CD14-positive monocyte (primary cell): ENCODE results near the gene MAPK8IP2. TPM values are rescaled to one million over a fixed set of nuclear protein-coding genes. Genes with fewer than 3 reads are reported as not detected.
"Not testable (repeated sequence)": the region's sequence is repeated elsewhere in the genome, so short reads cannot be mapped to it uniquely, and the experiment has no call there.

Experiments used
- DNase-seq, 3 donors: peaks; one replicate each; pipeline ENCODE4 v3.0.0-alpha.2; 2011 to 2022
- H2AFZ ChIP-seq: 2 replicates; pipeline ENCODE4 v1.6.0; 2012; ENCODE audit warnings: mild to moderate bottlenecking, low read depth, low read length, inconsistent platforms; ENCODE audit not compliant: insufficient read depth, poor library complexity, severe bottlenecking
- H3K27ac ChIP-seq, 2 donors: 1 replicate in 1 of 2; 2 replicates in 1 of 2; pipeline ENCODE4 v1.5.1; 2012 to 2013; ENCODE audit warnings: low read length in 2 of 2, control low read depth in 1 of 2, inconsistent platforms in 1 of 2, low read depth in 1 of 2, mild to moderate bottlenecking in 1 of 2
- H3K27me3 ChIP-seq, 2 donors: one replicate each; pipeline versions ENCODE4 v1.6.0 to v1.6.1; 2011 to 2013; ENCODE audit warnings: low read length in 2 of 2; ENCODE audit not compliant: control insufficient read depth in 2 of 2, insufficient read depth in 2 of 2
- H3K36me3 ChIP-seq, 2 donors: replicated peaks in 1 of 2; 1 replicate in 1 of 2; 2 replicates in 1 of 2; pipeline versions ENCODE4 v1.5.1 to v1.6.1; 2012 to 2013; ENCODE audit warnings: low read length in 2 of 2, control low read depth in 1 of 2, inconsistent platforms in 1 of 2, mild to moderate bottlenecking in 1 of 2; ENCODE audit not compliant: insufficient read depth in 2 of 2, control insufficient read depth in 1 of 2
- H3K4me1 ChIP-seq, 2 donors: 1 replicate in 1 of 2; 2 replicates in 1 of 2; pipeline versions ENCODE4 v1.5.1 to v1.6.1; 2012 to 2013; ENCODE audit warnings: low read length in 2 of 2, control low read depth in 1 of 2, inconsistent platforms in 1 of 2, mild to moderate bottlenecking in 1 of 2, moderate library complexity in 1 of 2; ENCODE audit not compliant: insufficient read depth in 2 of 2, control insufficient read depth in 1 of 2
- H3K4me2 ChIP-seq: replicated peaks from 2 replicates; pipeline ENCODE3; 2012; ENCODE audit warnings: low read length, moderate library complexity, mild to moderate bottlenecking; ENCODE audit not compliant: poor library complexity, severe bottlenecking; ENCODE audit errors: extremely low read depth
- H3K4me3 ChIP-seq, 3 experiments: fragments of 200-600 bp in 1 of 3; sonication (generic) in 1 of 3; replicated peaks in 1 of 3; 1 replicate in 2 of 3; 2 replicates in 1 of 3; pipeline ENCODE4 v1.5.1; 2011 to 2013; ENCODE audit warnings: low read length in 3 of 3, mild to moderate bottlenecking in 3 of 3, control low read depth in 2 of 3, low read depth in 2 of 3, inconsistent platforms in 1 of 3, moderate library complexity in 1 of 3
- H3K79me2 ChIP-seq: 2 replicates; pipeline ENCODE4 v1.6.0; 2012; ENCODE audit warnings: mild to moderate bottlenecking, control low read depth, inconsistent platforms, low read length, moderate library complexity; ENCODE audit not compliant: insufficient read depth
- H3K9ac ChIP-seq: 2 replicates; pipeline ENCODE4 v1.6.0; 2017; ENCODE audit warnings: low read length, mild to moderate bottlenecking; ENCODE audit not compliant: insufficient read depth, poor library complexity, severe bottlenecking
- H3K9me3 ChIP-seq, 2 donors: replicated peaks in 1 of 2; 1 replicate in 1 of 2; 2 replicates in 1 of 2; pipeline versions ENCODE4 v1.5.1 to v1.6.1; 2012 to 2013; ENCODE audit warnings: low read length in 2 of 2, control low read depth in 1 of 2; ENCODE audit not compliant: control insufficient read depth in 1 of 2, insufficient read depth in 1 of 2
- H4K20me1 ChIP-seq: 2 replicates; pipeline ENCODE4 v1.6.0; 2012; ENCODE audit warnings: mild to moderate bottlenecking, low read length, control low read depth, moderate library complexity; ENCODE audit not compliant: insufficient read depth
- H3K27ac Mint-ChIP-seq, 7 donors: one replicate each; pipeline ENCODE4 v1.8.0; 2020; ENCODE audit warnings: mild to moderate bottlenecking in 7 of 7, mixed read lengths in 7 of 7, moderate library complexity in 6 of 7, inconsistent platforms in 2 of 7
- H3K27me3 Mint-ChIP-seq, 3 donors: one replicate each; pipeline ENCODE4 v1.8.0; 2021 to 2022; ENCODE audit warnings: low read depth in 3 of 3, mild to moderate bottlenecking in 3 of 3, mixed read lengths in 3 of 3, moderate library complexity in 3 of 3, inconsistent platforms in 1 of 3
- H3K36me3 Mint-ChIP-seq, 2 donors: one replicate each; pipeline ENCODE4 v1.8.0; 2020; ENCODE audit warnings: mixed read lengths in 2 of 2, inconsistent platforms in 1 of 2, mild to moderate bottlenecking in 1 of 2
- H3K4me1 Mint-ChIP-seq: one replicate; pipeline ENCODE4 v1.8.0; 2020; ENCODE audit warnings: mild to moderate bottlenecking, mixed read lengths
- H3K4me3 Mint-ChIP-seq, 2 donors: one replicate each; pipeline ENCODE4 v1.8.0; 2020; ENCODE audit warnings: mild to moderate bottlenecking in 2 of 2, mixed read lengths in 2 of 2, moderate library complexity in 1 of 2
- H3K9me3 Mint-ChIP-seq, 7 donors: one replicate each; pipeline ENCODE4 v1.8.0; 2020 to 2022; ENCODE audit warnings: mixed read lengths in 7 of 7, mild to moderate bottlenecking in 6 of 7, moderate library complexity in 6 of 7, inconsistent platforms in 2 of 7
- CTCF ChIP-seq: fragments of 200-600 bp; IDR thresholded peaks from one replicate; pipeline ENCODE4 v1.8.0; 2022; ENCODE audit warnings: antibody characterized with exemption, mild to moderate bottlenecking
- WGBS: methylation state at CpG from one replicate; pipeline ENCODE4 v1.1.5; 2013; ENCODE audit warnings: missing lambda C conversion rate; ENCODE audit not compliant: insufficient coverage; 5-methylcytosine and 5-hydroxymethylcytosine counted together
- intact Hi-C, 2 donors: fragments of 100-400 bp; cut with micrococcal nuclease; formaldehyde crosslinking; loops; one replicate each; pipeline versions ENCODE4 v1.15.0 to v1.15.1; 2023
- polyA plus RNA-seq, 3 donors: library from polyadenylated mRNA; depleted of rRNA in 1 of 3; unstranded in 2 of 3; stranded (reverse) in 1 of 3; fragments of 300-500 nt in 2 of 3; fragments of >200 nt in 1 of 3; fragmentation: Illumina TruSeq in 2 of 3; gene quantifications; 1 replicate in 2 of 3; 2 replicates in 1 of 3; pipeline ENCODE4 v1.2.3, GENCODE V29; 2012 to 2021

MAPK8IP2 gene
- polyA plus RNA-seq, 3 donors = 0.17 TPM; not detected in 2

GRCh38 chr22:50612528-50613221, 12.1 kb downstream of the MAPK8IP2 start:
- Histone ChIP-seq H3K27ac (no peak overlapping the region), H3K4me2 (no peak overlapping the region), H3K4me1 (no peaks in the 10 kb centered on the region), H4K20me1 (no peaks in the 10 kb centered on the region), H3K4me3 (no peak overlapping the region), H3K9me3 (no peaks in the 10 kb centered on the region), H3K27me3 (peaks cover 0 to 8% of the 10 kb centered on the region in 2 donors), H2AFZ (no peak overlapping the region), H3K79me2 (no peaks in the 10 kb centered on the region), H3K36me3 (no peaks in the 10 kb centered on the region), H3K9ac (no peak overlapping the region)
- H3K4me1 Mint-ChIP-seq = peaks cover 8% of the 10 kb centered on the region
- peak overlapping the region in 2 of 7 donors; percentile 1 to 59 for H3K27ac Mint-ChIP-seq
- no peaks in the 10 kb centered on the region for H3K36me3 Mint-ChIP-seq
- intact Hi-C loops = no loop called here
- peaks cover 0 to 4% (median 0%) of the 10 kb centered on the region in 7 donors for H3K9me3 Mint-ChIP-seq
- 44% methylated on average over 14 of the region's 31 CpGs for WGBS
- no peak for DNase-seq
- peak overlapping the region in 1 of 2 donors; percentile 48 for H3K4me3 Mint-ChIP-seq
- peaks cover 27 to 47% (median 31%) of the 10 kb centered on the region in 3 donors for H3K27me3 Mint-ChIP-seq
- no peak for TF ChIP-seq CTCF

- DNase-seq = no peak
- Histone ChIP-seq H3K27me3 (peaks cover 0 to 7% of the 10 kb centered on the region in 2 donors), H2AFZ (no peak overlapping the region), H3K79me2 (no peaks in the 10 kb centered on the region), H3K4me3 (no peak overlapping the region), H3K27ac (no peak overlapping the region), H3K36me3 (no peaks in the 10 kb centered on the region), H3K4me1 (no peaks in the 10 kb centered on the region), H3K9me3 (no peaks in the 10 kb centered on the region), H3K9ac (no peak overlapping the region), H4K20me1 (no peaks in the 10 kb centered on the region), H3K4me2 (no peak overlapping the region)
- H3K36me3 Mint-ChIP-seq = no peaks in the 10 kb centered on the region
- H3K27ac Mint-ChIP-seq = no peak overlapping the region
- peak overlapping the region in 1 of 2 donors; percentile 11 for H3K4me3 Mint-ChIP-seq
- intact Hi-C loops = no loop called here
- peaks cover 8% of the 10 kb centered on the region for H3K4me1 Mint-ChIP-seq
- H3K27me3 Mint-ChIP-seq = peaks cover 21 to 40% (median 29%) of the 10 kb centered on the region in 3 donors
- 92% methylated on average over 22 of the region's 22 CpGs for WGBS
- peaks cover 0 to 4% (median 0%) of the 10 kb centered on the region in 7 donors for H3K9me3 Mint-ChIP-seq
- TF ChIP-seq CTCF = no peak
Measured at GRCh38 chr22:50613291-50613981, 12.8 kb downstream of the MAPK8IP2 start.

- H3K4me1 Mint-ChIP-seq, H3K4me2 ChIP-seq, DNase-seq, H3K9ac ChIP-seq, H3K4me1 ChIP-seq, H3K27ac ChIP-seq, H3K4me3 Mint-ChIP-seq, H3K4me3 ChIP-seq, H3K27ac Mint-ChIP-seq, H4K20me1 ChIP-seq, H3K27me3 ChIP-seq, H3K36me3 Mint-ChIP-seq, H3K9me3 Mint-ChIP-seq, H2AFZ ChIP-seq, intact Hi-C loops, H3K79me2 ChIP-seq, H3K9me3 ChIP-seq, H3K36me3 ChIP-seq: not testable (repeated sequence)
- WGBS = no CpG with 5 or more reads among the region's 3 CpGs
- peaks cover 22 to 34% (median 26%) of the 10 kb centered on the region in 3 donors for H3K27me3 Mint-ChIP-seq
Measured at GRCh38 chr22:50614296-50614695, 13.7 kb downstream of the MAPK8IP2 start.
